Neuronal stem cell (in vitro differentiated cells): Measurements from ENCODE around the gene MLLT3.
"Not testable (repeated sequence)": the region's sequence is repeated elsewhere in the genome, so short reads cannot be mapped to it uniquely, and the experiment has no call there.

ENCODE experiments used
- DNase-seq: peaks from one replicate; pipeline ENCODE4 v3.0.0-alpha.2; 2013; ENCODE audit warnings: low spot score
- H2AFZ ChIP-seq: one replicate; pipeline ENCODE4 v1.6.1; 2013; ENCODE audit warnings: mild to moderate bottlenecking, low read length, inconsistent platforms
- H2AK5ac ChIP-seq: 2 replicates; pipeline ENCODE4 v1.6.1; 2013; ENCODE audit warnings: low read depth, mild to moderate bottlenecking, inconsistent platforms, low read length, moderate library complexity, mixed read lengths
- H2BK120ac ChIP-seq: 2 replicates; pipeline ENCODE4 v1.6.1; 2013; ENCODE audit warnings: low read depth, mild to moderate bottlenecking, inconsistent platforms, low read length, moderate library complexity, mixed read lengths
- H2BK12ac ChIP-seq: one replicate; pipeline ENCODE4 v1.6.1; 2013; ENCODE audit warnings: low read length, inconsistent platforms
- H2BK15ac ChIP-seq: 2 replicates; pipeline ENCODE4 v1.6.1; 2013; ENCODE audit warnings: mild to moderate bottlenecking, low read length, inconsistent platforms, mixed read lengths
- H2BK5ac ChIP-seq: one replicate; pipeline ENCODE4 v1.6.1; 2013; ENCODE audit warnings: inconsistent platforms, mild to moderate bottlenecking, low read length, moderate library complexity
- H3K14ac ChIP-seq: one replicate; pipeline ENCODE4 v1.6.1; 2013; ENCODE audit warnings: low read length, inconsistent platforms
- H3K18ac ChIP-seq: 2 replicates; pipeline ENCODE4 v1.6.1; 2013; ENCODE audit warnings: low read length, inconsistent platforms
- H3K23ac ChIP-seq: 2 replicates; pipeline ENCODE4 v1.6.1; 2013; ENCODE audit warnings: low read depth, mild to moderate bottlenecking, mixed read lengths, low read length, inconsistent platforms; ENCODE audit not compliant: poor library complexity
- H3K27ac ChIP-seq: replicated peaks from 3 replicates; pipeline ENCODE4 v1.5.1; 2013; ENCODE audit warnings: low read length, inconsistent platforms
- H3K27me3 ChIP-seq, 3 experiments: 2 replicates each; pipeline ENCODE4 v1.6.1; 2013; ENCODE audit warnings: low read length in 3 of 3, mild to moderate bottlenecking in 2 of 3, inconsistent platforms in 1 of 3, low read depth in 1 of 3, mixed read lengths in 1 of 3, moderate library complexity in 1 of 3; ENCODE audit not compliant: control insufficient read depth in 3 of 3, insufficient read depth in 3 of 3
- H3K36me3 ChIP-seq, 2 donors: replicated peaks in 1 of 2; 2 replicates each; pipeline ENCODE4 v1.6.1; 2013; ENCODE audit warnings: low read length in 2 of 2; ENCODE audit not compliant: control insufficient read depth in 2 of 2, insufficient read depth in 2 of 2
- H3K4ac ChIP-seq: 2 replicates; pipeline ENCODE4 v1.6.1; 2013; ENCODE audit warnings: inconsistent platforms, mild to moderate bottlenecking, low read length, moderate library complexity
- H3K4me1 ChIP-seq, 2 donors: 1 replicate in 1 of 2; 2 replicates in 1 of 2; pipeline ENCODE4 v1.6.1; 2013; ENCODE audit warnings: low read length in 2 of 2, low read depth in 1 of 2; ENCODE audit not compliant: control insufficient read depth in 2 of 2, insufficient read depth in 1 of 2
- H3K4me2 ChIP-seq: one replicate; pipeline ENCODE4 v1.6.1; 2013; ENCODE audit warnings: mild to moderate bottlenecking, low read length, inconsistent platforms; ENCODE audit not compliant: insufficient read depth, poor library complexity, severe bottlenecking
- H3K4me3 ChIP-seq, 2 donors: 2 replicates each; pipeline ENCODE4 v1.5.1; 2013; ENCODE audit warnings: low read length in 2 of 2, mild to moderate bottlenecking in 2 of 2, inconsistent platforms in 1 of 2, moderate library complexity in 1 of 2
- H3K79me1 ChIP-seq: one replicate; pipeline ENCODE4 v1.6.1; 2013; ENCODE audit warnings: low read depth, mild to moderate bottlenecking, inconsistent platforms, low read length, moderate library complexity
- H3K9ac ChIP-seq: one replicate; pipeline ENCODE4 v1.6.1; 2013; ENCODE audit warnings: mild to moderate bottlenecking, low read depth, low read length, inconsistent platforms; ENCODE audit not compliant: poor library complexity
- H3K9me3 ChIP-seq, 2 donors: replicated peaks in 1 of 2; 2 replicates each; pipeline versions ENCODE3 to v1.6.1; 2013; ENCODE audit warnings: low read length in 2 of 2, mild to moderate bottlenecking in 2 of 2, inconsistent platforms in 1 of 2, low read depth in 1 of 2, mixed read lengths in 1 of 2, moderate library complexity in 1 of 2; ENCODE audit not compliant: control insufficient read depth in 2 of 2, insufficient read depth in 1 of 2
- H4K8ac ChIP-seq: one replicate; pipeline ENCODE4 v1.6.1; 2013; ENCODE audit warnings: low read depth, mild to moderate bottlenecking, inconsistent platforms, low read length, moderate library complexity
- H4K91ac ChIP-seq: one replicate; pipeline ENCODE4 v1.6.1; 2013; ENCODE audit warnings: low read length, low read depth, mild to moderate bottlenecking, inconsistent platforms; ENCODE audit not compliant: poor library complexity
- WGBS, 2 donors: extraction: QIAGEN DNeasy Blood & Tissue Kit; methylation state at CpG; one replicate each; pipeline ENCODE4 v1.1.7; 2013; ENCODE audit warnings: missing lambda C conversion rate in 2 of 2, mixed read lengths in 1 of 2; ENCODE audit not compliant: insufficient read length in 2 of 2, insufficient replicate concordance in 1 of 2; ENCODE audit errors: extremely low coverage in 2 of 2; 5-methylcytosine and 5-hydroxymethylcytosine counted together

The MLLT3 gene

DNA sequence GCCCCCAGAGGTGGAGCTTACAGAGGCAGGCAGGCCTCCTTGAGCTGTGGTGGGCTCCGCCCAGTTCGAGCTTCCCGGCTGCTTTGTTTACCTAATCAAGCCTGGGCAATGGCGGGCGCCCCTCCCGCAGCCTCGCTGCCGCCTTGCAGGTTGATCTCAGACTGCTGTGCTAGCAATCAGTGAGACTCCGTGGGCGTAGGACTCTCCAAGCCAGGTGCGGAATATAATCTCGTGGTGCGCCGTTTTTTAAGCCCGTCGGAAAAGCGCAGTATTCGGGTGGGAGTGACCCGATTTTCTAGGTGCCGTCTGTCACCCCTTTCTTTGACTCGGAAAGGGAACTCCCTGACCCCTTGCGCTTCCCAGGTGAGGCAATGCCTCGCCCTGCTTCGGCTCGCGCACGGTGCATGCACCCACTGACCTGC lies 36.0 kb upstream of the MLLT3 start:
- not testable (repeated sequence) for DNase-seq, H3K9me3 ChIP-seq, H3K14ac ChIP-seq, H4K91ac ChIP-seq, H3K4ac ChIP-seq, H3K23ac ChIP-seq, H3K36me3 ChIP-seq, H2BK5ac ChIP-seq, H4K8ac ChIP-seq, H2BK12ac ChIP-seq, H3K79me1 ChIP-seq, H2AK5ac ChIP-seq, H2BK120ac ChIP-seq, H2BK15ac ChIP-seq, H3K27me3 ChIP-seq
- Histone ChIP-seq H3K27ac (peak overlapping the region; percentile 31), H3K4me3 (peak overlapping the region; percentile 87 to 89), H3K18ac (peak overlapping the region; percentile 83), H3K4me2 (peak overlapping the region; percentile 49), H2AFZ (peak overlapping the region; percentile 85), H3K4me1 (peaks cover 2 to 15% of the 10 kb centered on the region in 2 donors), H3K9ac (peak overlapping the region; percentile 70)
- no CpG with 5 or more reads among the region's 27 CpGs for WGBS, 2 donors

- no peak overlapping the region for H3K4ac ChIP-seq
- H3K9me3 ChIP-seq, result no peaks in the 10 kb centered on the region
- whole genome bisulfite sequencing, 2 donors, result no CpG with 5 or more reads among the region's 4 CpGs
- no peak overlapping the region for H3K23ac ChIP-seq
- no peaks in the 10 kb centered on the region for H3K79me1 ChIP-seq
- H2AFZ ChIP-seq, result peak overlapping the region; percentile 59
- no peak overlapping the region for H3K9ac ChIP-seq
- no peak for DNase-seq
- no peak overlapping the region for H2AK5ac ChIP-seq
- H4K8ac ChIP-seq, result no peak overlapping the region
- H3K27ac ChIP-seq, result no peak overlapping the region
- no peak overlapping the region for H2BK12ac ChIP-seq
- H3K4me2 ChIP-seq, result no peak overlapping the region
- H2BK15ac ChIP-seq, result no peak overlapping the region
- no peak overlapping the region for H2BK5ac ChIP-seq
- H3K14ac ChIP-seq, result no peak overlapping the region
- H3K4me3 ChIP-seq, result no peak overlapping the region
- H3K27me3 ChIP-seq, result no peaks in the 10 kb centered on the region
- H3K18ac ChIP-seq, result no peak overlapping the region
- H3K36me3 ChIP-seq, result no peaks in the 10 kb centered on the region
- H4K91ac ChIP-seq, result no peak overlapping the region
- H3K4me1 ChIP-seq, result no peaks in the 10 kb centered on the region
- no peak overlapping the region for H2BK120ac ChIP-seq
These were observed 29.6 kb upstream of the MLLT3 start for GRCh38 chr9:20651939-20652338.

- DNase-seq, result no peak
- no CpG with 5 or more reads among the region's 4 CpGs for WGBS, 2 donors
These were observed 28.5 kb upstream of the MLLT3 start for GRCh38 chr9:20650750-20651299.

GRCh38 chr9:20650313-20650712 lies 28.0 kb upstream of the MLLT3 start:
- H3K4ac ChIP-seq, result no peak overlapping the region
- no peak overlapping the region for H3K27ac ChIP-seq
- H3K27me3 ChIP-seq, result no peaks in the 10 kb centered on the region
- no peak overlapping the region for H3K18ac ChIP-seq
- no peaks in the 10 kb centered on the region for H3K9me3 ChIP-seq
- H4K91ac ChIP-seq, result no peak overlapping the region
- H3K9ac ChIP-seq, result no peak overlapping the region
- DNase-seq, result no peak
- no peak overlapping the region for H3K14ac ChIP-seq
- H4K8ac ChIP-seq, result no peak overlapping the region
- no peak overlapping the region for H3K4me3 ChIP-seq
- no CpG with 5 or more reads among the region's 4 CpGs for WGBS, 2 donors
- no peak overlapping the region for H2BK15ac ChIP-seq
- H2AK5ac ChIP-seq, result no peak overlapping the region
- no peaks in the 10 kb centered on the region for H3K79me1 ChIP-seq
- no peak overlapping the region for H2BK120ac ChIP-seq
- H2BK12ac ChIP-seq, result no peak overlapping the region
- no peak overlapping the region for H2BK5ac ChIP-seq
- H2AFZ ChIP-seq, result no peak overlapping the region
- no peak overlapping the region for H3K23ac ChIP-seq
- H3K4me1 ChIP-seq, result peaks cover 0 to 3% of the 10 kb centered on the region in 2 donors
- no peaks in the 10 kb centered on the region for H3K36me3 ChIP-seq
- H3K4me2 ChIP-seq, result no peak overlapping the region

More at GRCh38 chr9:20650750-20651299, 28.5 kb upstream of the MLLT3 start:
- H3K4me2 ChIP-seq, result no peak overlapping the region
- H3K27me3 ChIP-seq, result no peaks in the 10 kb centered on the region
- no peak overlapping the region for H2AK5ac ChIP-seq
- no peak overlapping the region for H4K91ac ChIP-seq
- no peak overlapping the region for H4K8ac ChIP-seq
- H3K14ac ChIP-seq, result no peak overlapping the region
- no peak overlapping the region for H3K18ac ChIP-seq
- no peak overlapping the region for H2BK12ac ChIP-seq
- H3K4me1 ChIP-seq, result peaks cover 0 to 3% of the 10 kb centered on the region in 2 donors
- H3K9ac ChIP-seq, result no peak overlapping the region
- H2AFZ ChIP-seq, result no peak overlapping the region
- no peak overlapping the region for H2BK15ac ChIP-seq
- no peak overlapping the region for H3K23ac ChIP-seq
- H3K36me3 ChIP-seq, result no peaks in the 10 kb centered on the region
- H3K9me3 ChIP-seq, result no peaks in the 10 kb centered on the region
- H2BK5ac ChIP-seq, result no peak overlapping the region
- no peak overlapping the region for H3K27ac ChIP-seq
- H3K79me1 ChIP-seq, result no peaks in the 10 kb centered on the region
- no peak overlapping the region for H2BK120ac ChIP-seq
- H3K4me3 ChIP-seq, result no peak overlapping the region
- no peak overlapping the region for H3K4ac ChIP-seq
